ENCODE measurements around the gene MAGI3. TPM values are rescaled to one million over a fixed set of nuclear protein-coding genes. Genes with fewer than 3 reads are reported as not detected.

MAGI3 gene
- total and polyA plus RNA-seq, 4 donors: 2.8 to 21.7 (median 9.6) TPM

DNA sequence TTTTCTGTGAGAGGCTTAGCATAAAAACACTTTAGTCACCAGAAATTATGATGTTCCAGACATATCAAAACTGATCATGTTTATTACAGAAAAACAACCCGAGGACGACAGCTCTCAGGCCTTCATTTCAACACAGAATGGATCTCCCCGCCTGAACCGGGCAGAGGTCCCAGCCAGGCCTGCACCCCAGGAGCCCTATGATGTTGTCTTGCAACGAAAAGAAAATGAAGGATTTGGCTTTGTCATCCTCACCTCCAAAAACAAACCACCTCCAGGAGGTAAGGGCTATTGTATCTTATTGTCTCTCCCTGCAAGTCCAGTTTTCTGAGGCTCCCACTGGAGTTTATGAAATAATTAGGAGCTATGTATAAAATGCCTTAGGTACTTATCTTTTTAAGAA is 263.4 kb downstream of the MAGI3 start:
- Histone ChIP-seq H3K27me3 (ENCODE audit: control insufficient read depth in 1 of 2, insufficient read depth in 2 of 2, low read length in 1 of 2) (no peaks in the 10 kb centered on the region), H3K4me3 (ENCODE audit: low read length in 2 of 2) (no peak overlapping the region), H3K4me1 (ENCODE audit: control insufficient read depth in 1 of 2, insufficient read depth in 2 of 2, low read length in 2 of 2) (no peaks in the 10 kb centered on the region), H3K36me3 (ENCODE audit: control insufficient read depth in 1 of 2, insufficient read depth in 2 of 2, low read length in 1 of 2) (peaks cover 2 to 5% of the 10 kb centered on the region in 2 donors), H3K27ac (ENCODE audit: low read depth in 1 of 2, low read length in 2 of 2) (no peak overlapping the region), H3K9me3 (ENCODE audit: control insufficient read depth, low read length) (no peaks in the 10 kb centered on the region)
- intact Hi-C loops (cut with DNase I): no loop called here
- DNase-seq (no peak), ATAC-seq (ENCODE audit: low FRiP score) (no peak)
- 93% methylated on average over 5 of the region's 5 CpGs for WGBS, 2 donors

DNA sequence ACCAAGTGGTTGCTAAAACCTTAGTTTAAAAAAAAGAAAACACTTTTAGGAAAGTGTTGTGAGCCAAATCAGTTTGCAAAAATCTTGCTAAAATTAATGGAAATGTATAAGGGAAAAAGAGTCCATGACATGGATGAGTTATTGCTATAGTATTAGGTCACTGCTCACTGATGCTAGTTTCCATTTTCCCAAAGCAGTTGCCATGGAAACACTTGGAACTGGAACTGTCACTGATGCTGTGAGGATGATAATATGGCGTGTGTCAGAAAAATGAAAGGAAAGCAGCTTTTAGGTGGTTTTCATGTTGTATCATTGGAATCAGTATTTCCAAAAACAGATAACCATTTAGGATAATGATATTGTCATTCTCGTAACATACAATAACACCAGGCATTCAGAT is 264.6 kb downstream of the MAGI3 start:
- intact Hi-C loops (cut with DNase I): no loop called here
- Histone ChIP-seq H3K27me3 (ENCODE audit: control insufficient read depth in 1 of 2, insufficient read depth in 2 of 2, low read length in 1 of 2) (no peaks in the 10 kb centered on the region), H3K27ac (ENCODE audit: low read depth in 1 of 2, low read length in 2 of 2) (no peak overlapping the region), H3K4me1 (ENCODE audit: control insufficient read depth in 1 of 2, insufficient read depth in 2 of 2, low read length in 2 of 2) (no peaks in the 10 kb centered on the region), H3K9me3 (ENCODE audit: control insufficient read depth, low read length) (no peaks in the 10 kb centered on the region), H3K4me3 (ENCODE audit: low read length in 2 of 2) (no peak overlapping the region), H3K36me3 (ENCODE audit: control insufficient read depth in 1 of 2, insufficient read depth in 2 of 2, low read length in 1 of 2) (peaks cover 2 to 5% of the 10 kb centered on the region in 2 donors)
- ATAC-seq (ENCODE audit: low FRiP score): no peak
- 93 to 97% methylated on average over 2 of the region's 2 CpGs for WGBS, 2 donors
- DNase-seq: no peak

DNA sequence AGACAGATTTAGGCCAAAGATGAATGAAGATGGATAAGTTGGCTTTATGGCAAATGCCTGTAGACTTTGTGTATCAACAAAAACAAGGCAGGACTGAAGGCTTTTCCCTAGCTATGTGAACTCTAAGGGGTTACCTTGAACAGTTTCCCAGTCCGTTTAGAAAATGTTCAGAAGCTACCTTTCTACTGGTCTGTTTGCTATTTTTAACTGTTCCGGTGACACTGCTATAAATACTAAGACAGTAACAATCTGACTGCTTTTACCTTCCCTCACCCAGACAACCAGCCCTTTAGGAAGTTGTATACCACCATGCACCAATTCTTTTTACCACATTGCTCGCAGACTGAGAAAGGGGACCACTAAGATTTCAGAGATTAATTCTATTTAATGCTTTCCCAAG is 266.8 kb downstream of the MAGI3 start:
- Histone ChIP-seq H3K9me3 (ENCODE audit: control insufficient read depth, low read length) (no peaks in the 10 kb centered on the region), H3K4me3 (ENCODE audit: low read length in 2 of 2) (no peak overlapping the region), H3K27ac (ENCODE audit: low read depth in 1 of 2, low read length in 2 of 2) (no peak overlapping the region), H3K27me3 (ENCODE audit: control insufficient read depth in 1 of 2, insufficient read depth in 2 of 2, low read length in 1 of 2) (no peaks in the 10 kb centered on the region), H3K4me1 (ENCODE audit: control insufficient read depth in 1 of 2, insufficient read depth in 2 of 2, low read length in 2 of 2) (no peaks in the 10 kb centered on the region), H3K36me3 (ENCODE audit: control insufficient read depth in 1 of 2, insufficient read depth in 2 of 2, low read length in 1 of 2) (peaks cover 2 to 5% of the 10 kb centered on the region in 2 donors)
- WGBS, 2 donors: 63 to 66% methylated on average over 3 of the region's 3 CpGs
- no peak for DNase-seq
- intact Hi-C loops (cut with DNase I): no loop called here
- no peak for ATAC-seq (ENCODE audit: low FRiP score)

DNA sequence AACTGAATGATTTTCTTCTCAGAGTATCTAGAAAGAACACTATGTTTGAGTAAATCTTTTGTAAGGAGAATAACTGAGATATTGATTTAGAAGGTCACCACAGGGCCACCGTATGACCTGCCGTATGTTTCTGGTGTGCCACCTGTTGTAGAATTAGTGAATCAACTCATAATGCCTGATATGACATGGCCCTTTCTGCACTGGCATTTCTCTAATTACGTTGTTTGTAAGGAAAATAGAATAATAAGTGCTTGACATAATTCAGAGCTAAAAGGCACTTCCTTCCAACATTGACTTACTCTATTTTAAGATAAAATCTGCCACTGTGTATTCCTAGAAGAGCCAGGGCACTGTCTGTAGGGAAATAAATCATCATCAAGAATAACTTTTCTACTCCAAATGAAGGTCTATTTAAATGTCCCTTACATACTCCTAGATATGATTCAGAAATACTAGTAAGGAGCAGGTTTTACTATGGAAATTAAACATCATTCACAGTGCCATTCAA is 267.3 kb downstream of the MAGI3 start:
- no peaks in the 10 kb centered on the region for H3K27me3 ChIP-seq (ENCODE audit: control insufficient read depth in 1 of 2, insufficient read depth in 2 of 2, low read length in 1 of 2)
- H3K9me3 ChIP-seq (ENCODE audit: control insufficient read depth, low read length): no peaks in the 10 kb centered on the region
- H3K4me1 ChIP-seq (ENCODE audit: control insufficient read depth in 1 of 2, insufficient read depth in 2 of 2, low read length in 2 of 2): no peaks in the 10 kb centered on the region
- H3K36me3 ChIP-seq (ENCODE audit: control insufficient read depth in 1 of 2, insufficient read depth in 2 of 2, low read length in 1 of 2): peaks cover 2 to 5% of the 10 kb centered on the region in 2 donors
- DNase-seq: no peak
- no peak for ATAC-seq (ENCODE audit: low FRiP score)
- WGBS, 2 donors: 82 to 88% methylated on average over 3 of the region's 3 CpGs
- no peak overlapping the region for H3K4me3 ChIP-seq (ENCODE audit: low read length in 2 of 2)
- no peak overlapping the region for H3K27ac ChIP-seq (ENCODE audit: low read depth in 1 of 2, low read length in 2 of 2)
- intact Hi-C loops (cut with DNase I): no loop called here

DNA sequence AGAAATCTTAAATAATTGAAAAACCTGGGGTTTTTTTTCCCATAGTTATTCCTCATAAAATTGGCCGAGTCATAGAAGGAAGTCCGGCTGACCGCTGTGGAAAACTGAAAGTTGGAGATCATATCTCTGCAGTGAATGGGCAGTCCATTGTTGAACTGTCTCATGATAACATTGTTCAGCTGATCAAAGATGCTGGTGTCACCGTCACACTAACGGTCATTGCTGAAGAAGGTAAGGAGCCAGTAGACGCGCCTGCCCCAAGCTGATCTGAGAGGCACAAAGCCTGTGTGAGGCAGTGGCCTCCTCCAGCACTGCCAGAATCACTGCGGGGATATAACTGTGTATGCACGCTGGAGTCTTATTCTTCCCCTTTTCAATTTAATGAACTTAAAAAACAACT is 268.7 kb downstream of the MAGI3 start:
- no peak overlapping the region for H3K4me3 ChIP-seq (ENCODE audit: low read length in 2 of 2)
- no peaks in the 10 kb centered on the region for H3K9me3 ChIP-seq (ENCODE audit: control insufficient read depth, low read length)
- no peak for ATAC-seq (ENCODE audit: low FRiP score)
- DNase-seq: no peak
- H3K27me3 ChIP-seq (ENCODE audit: control insufficient read depth in 1 of 2, insufficient read depth in 2 of 2, low read length in 1 of 2): no peaks in the 10 kb centered on the region
- no peak overlapping the region for H3K27ac ChIP-seq (ENCODE audit: low read depth in 1 of 2, low read length in 2 of 2)
- intact Hi-C loops (cut with DNase I): no loop called here
- H3K4me1 ChIP-seq (ENCODE audit: control insufficient read depth in 1 of 2, insufficient read depth in 2 of 2, low read length in 2 of 2): no peaks in the 10 kb centered on the region
- WGBS, 2 donors: 85 to 90% methylated on average over 9 of the region's 9 CpGs
- H3K36me3 ChIP-seq (ENCODE audit: control insufficient read depth in 1 of 2, insufficient read depth in 2 of 2, low read length in 1 of 2): no peaks in the 10 kb centered on the region

DNA sequence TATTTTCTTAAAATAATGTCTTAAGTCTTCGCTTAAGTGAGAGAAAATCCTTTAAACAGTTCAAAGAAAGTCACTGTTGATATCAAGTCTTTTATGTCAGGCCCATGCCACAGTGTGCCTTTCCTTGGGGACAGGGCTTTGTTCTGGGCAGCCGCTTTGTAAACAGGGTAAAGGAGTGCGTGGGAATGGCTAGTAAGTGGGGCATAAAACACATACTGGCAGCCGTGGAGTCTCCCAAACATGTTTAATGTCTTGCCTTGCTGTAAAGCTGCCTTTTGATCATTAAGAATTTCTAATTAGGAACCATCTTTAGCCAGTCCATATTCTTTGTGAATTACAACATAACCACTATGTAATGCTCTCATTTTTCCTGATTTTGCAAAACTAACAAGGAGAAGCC is 269.2 kb downstream of the MAGI3 start:
- H3K4me1 ChIP-seq (ENCODE audit: control insufficient read depth in 1 of 2, insufficient read depth in 2 of 2, low read length in 2 of 2): no peaks in the 10 kb centered on the region
- no peak overlapping the region for H3K27ac ChIP-seq (ENCODE audit: low read depth in 1 of 2, low read length in 2 of 2)
- H3K9me3 ChIP-seq (ENCODE audit: control insufficient read depth, low read length): no peaks in the 10 kb centered on the region
- no peak overlapping the region for H3K4me3 ChIP-seq (ENCODE audit: low read length in 2 of 2)
- DNase-seq (no peak), ATAC-seq (ENCODE audit: low FRiP score) (no peak)
- no peaks in the 10 kb centered on the region for H3K27me3 ChIP-seq (ENCODE audit: control insufficient read depth in 1 of 2, insufficient read depth in 2 of 2, low read length in 1 of 2)
- H3K36me3 ChIP-seq (ENCODE audit: control insufficient read depth in 1 of 2, insufficient read depth in 2 of 2, low read length in 1 of 2): no peaks in the 10 kb centered on the region
- WGBS, 2 donors: 75 to 85% methylated on average over 4 of the region's 4 CpGs
- intact Hi-C loops (cut with DNase I): no loop called here

DNA sequence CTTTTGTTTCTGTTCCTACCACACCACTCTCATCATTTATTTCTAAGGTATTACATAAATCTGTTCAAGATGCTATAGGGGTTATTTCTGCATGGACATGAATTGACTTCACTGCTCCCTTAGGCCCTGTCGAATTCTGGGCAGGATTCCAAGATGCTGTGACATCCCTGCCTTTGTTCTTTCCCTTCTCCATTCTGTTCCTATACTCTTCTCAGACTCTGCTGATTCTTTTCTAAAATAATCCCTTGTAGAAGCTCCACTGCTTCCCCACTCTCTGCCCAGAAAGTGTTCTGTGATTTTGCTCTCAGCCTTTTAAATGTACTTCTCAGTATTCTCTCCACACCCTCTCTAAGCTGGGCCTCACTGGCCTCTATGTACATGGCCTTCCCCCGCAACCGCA is 269.8 kb downstream of the MAGI3 start:
- H3K36me3 ChIP-seq (ENCODE audit: control insufficient read depth in 1 of 2, insufficient read depth in 2 of 2, low read length in 1 of 2): no peaks in the 10 kb centered on the region
- intact Hi-C loops (cut with DNase I): no loop called here
- H3K27me3 ChIP-seq (ENCODE audit: control insufficient read depth in 1 of 2, insufficient read depth in 2 of 2, low read length in 1 of 2): no peaks in the 10 kb centered on the region
- WGBS, 2 donors: 70 to 74% methylated on average over 3 of the region's 3 CpGs
- no peaks in the 10 kb centered on the region for H3K9me3 ChIP-seq (ENCODE audit: control insufficient read depth, low read length)
- DNase-seq: no peak
- no peak overlapping the region for H3K27ac ChIP-seq (ENCODE audit: low read depth in 1 of 2, low read length in 2 of 2)
- ATAC-seq (ENCODE audit: low FRiP score): no peak
- no peaks in the 10 kb centered on the region for H3K4me1 ChIP-seq (ENCODE audit: control insufficient read depth in 1 of 2, insufficient read depth in 2 of 2, low read length in 2 of 2)
- H3K4me3 ChIP-seq (ENCODE audit: low read length in 2 of 2): no peak overlapping the region

DNA sequence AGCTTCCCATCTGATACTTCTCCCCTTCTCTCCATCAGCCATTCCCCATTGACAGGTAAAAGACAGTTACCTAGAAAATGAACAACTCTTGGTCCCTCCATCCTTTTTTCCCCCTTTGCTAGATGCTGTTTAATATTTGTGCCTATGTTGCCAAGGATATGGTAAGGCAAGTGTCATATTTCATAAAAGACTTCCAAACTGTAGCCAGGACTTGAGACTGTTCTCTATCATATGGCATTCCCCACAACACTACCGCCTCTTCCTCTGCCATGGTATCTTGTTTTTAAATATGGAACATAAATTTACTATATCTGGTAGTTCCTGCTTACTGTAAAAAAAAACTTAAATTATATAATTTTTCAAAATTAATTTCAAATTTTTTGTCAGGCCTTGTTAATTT is 271.8 kb downstream of the MAGI3 start:
- H3K27me3 ChIP-seq (ENCODE audit: control insufficient read depth in 1 of 2, insufficient read depth in 2 of 2, low read length in 1 of 2): no peaks in the 10 kb centered on the region
- no peaks in the 10 kb centered on the region for H3K4me1 ChIP-seq (ENCODE audit: control insufficient read depth in 1 of 2, insufficient read depth in 2 of 2, low read length in 2 of 2)
- H3K4me3 ChIP-seq (ENCODE audit: low read length in 2 of 2): no peak overlapping the region
- WGBS, 2 donors: 92 to 100% methylated on average over 1 of the region's 1 CpG
- no peaks in the 10 kb centered on the region for H3K9me3 ChIP-seq (ENCODE audit: control insufficient read depth, low read length)
- no peak for ATAC-seq (ENCODE audit: low FRiP score)
- H3K27ac ChIP-seq (ENCODE audit: low read depth in 1 of 2, low read length in 2 of 2): no peak overlapping the region
- H3K36me3 ChIP-seq (ENCODE audit: control insufficient read depth in 1 of 2, insufficient read depth in 2 of 2, low read length in 1 of 2): no peaks in the 10 kb centered on the region
- intact Hi-C loops (cut with DNase I): no loop called here
- DNase-seq: no peak

DNA sequence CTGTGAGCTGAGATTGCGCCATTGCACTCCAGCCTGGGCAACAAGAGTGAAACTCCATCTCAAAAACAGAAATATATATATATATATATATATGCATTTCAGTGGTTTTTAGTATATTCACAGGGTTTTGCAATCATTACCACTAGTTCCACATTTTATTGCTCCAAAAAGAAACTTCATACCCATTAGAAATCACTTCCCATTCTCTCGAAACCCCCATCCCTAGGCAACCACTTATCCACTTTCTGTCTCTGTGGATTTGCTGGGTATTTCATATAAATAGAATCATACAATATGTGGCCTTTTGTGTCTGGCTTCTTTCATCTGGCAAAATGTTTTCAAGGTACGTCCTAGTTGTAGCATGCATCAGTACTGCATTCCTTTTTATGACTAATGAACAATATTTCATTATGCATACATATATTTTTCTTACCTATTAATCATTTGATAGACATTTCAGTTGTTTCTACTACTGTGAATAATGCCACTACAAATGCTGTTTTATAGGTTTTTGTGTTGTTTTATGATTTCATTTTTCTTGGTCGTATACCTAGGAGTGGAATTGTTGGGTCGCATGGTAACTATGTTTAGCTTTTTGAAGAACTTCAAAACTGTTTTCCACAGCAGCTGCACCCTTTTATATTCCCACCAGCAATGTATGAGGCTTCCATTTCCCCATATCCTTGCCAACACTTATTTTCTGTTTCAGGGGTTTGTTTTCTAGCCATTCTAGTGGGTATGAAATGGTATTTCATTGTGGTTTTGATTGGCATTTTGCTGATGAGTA is 273.0 kb downstream of the MAGI3 start:
- DNase-seq: no peak
- Histone ChIP-seq H3K27me3 (ENCODE audit: control insufficient read depth in 1 of 2, insufficient read depth in 2 of 2, low read length in 1 of 2) (no peaks in the 10 kb centered on the region), H3K36me3 (ENCODE audit: control insufficient read depth in 1 of 2, insufficient read depth in 2 of 2, low read length in 1 of 2) (no peaks in the 10 kb centered on the region), H3K4me3 (ENCODE audit: low read length in 2 of 2) (no peak overlapping the region), H3K9me3 (ENCODE audit: control insufficient read depth, low read length) (no peaks in the 10 kb centered on the region), H3K27ac (ENCODE audit: low read depth in 1 of 2, low read length in 2 of 2) (no peak overlapping the region), H3K4me1 (ENCODE audit: control insufficient read depth in 1 of 2, insufficient read depth in 2 of 2, low read length in 2 of 2) (no peaks in the 10 kb centered on the region)
- 84 to 86% methylated on average over 5 of the region's 5 CpGs for WGBS, 2 donors
- ATAC-seq (ENCODE audit: low FRiP score): no peak
- intact Hi-C loops (cut with DNase I): no loop called here

Measured in aorta (tissue), 5 donors.